Ishikawa (cell line): ENCODE data around the gene POU2F1.

ENCODE experiments used
- CEBPB ChIP-seq: IDR thresholded peaks from 2 replicates; pipeline ENCODE4 v1.6.1; 2012
- CREB1 ChIP-seq: IDR thresholded peaks from 2 replicates; pipeline ENCODE4 v1.6.1; 2012; ENCODE audit warnings: low read depth
- EGR1 ChIP-seq: IDR thresholded peaks from 2 replicates; pipeline ENCODE4 v1.6.1; 2012
- EP300 ChIP-seq: IDR thresholded peaks from 2 replicates; pipeline ENCODE4 v1.6.1; 2012; ENCODE audit warnings: borderline replicate concordance
- FOXM1 ChIP-seq: IDR thresholded peaks from 2 replicates; pipeline ENCODE4 v1.6.1; 2012; ENCODE audit warnings: low read depth, borderline replicate concordance
- NFIC ChIP-seq: IDR thresholded peaks from 2 replicates; pipeline ENCODE4 v1.6.1; 2012
- RAD21 ChIP-seq: IDR thresholded peaks from 2 replicates; pipeline ENCODE4 v1.6.1; 2012; ENCODE audit warnings: low read depth
- TAF1 ChIP-seq: IDR thresholded peaks from 2 replicates; pipeline ENCODE4 v1.6.1; 2012; ENCODE audit warnings: low read depth, mild to moderate bottlenecking
- TCF12 ChIP-seq: IDR thresholded peaks from 2 replicates; pipeline ENCODE4 v1.6.1; 2012; ENCODE audit warnings: low read depth
- TEAD4 ChIP-seq: IDR thresholded peaks from 2 replicates; pipeline ENCODE4 v1.6.1; 2012
- YY1 ChIP-seq: IDR thresholded peaks from 2 replicates; pipeline ENCODE4 v1.6.1; 2012; ENCODE audit warnings: low read depth
- ZBTB7A ChIP-seq: IDR thresholded peaks from 2 replicates; pipeline ENCODE4 v1.6.1; 2012; ENCODE audit warnings: low read depth
- TF ChIP-seq, protein P1 (sequence below): IDR thresholded peaks from 2 replicates; pipeline ENCODE4 v1.6.1; 2012
- TF ChIP-seq, protein P2 (sequence below): IDR thresholded peaks from 2 replicates; pipeline ENCODE4 v1.6.1; 2012
- TF ChIP-seq, protein P3 (sequence below): IDR thresholded peaks from 2 replicates; pipeline ENCODE4 v1.6.1; 2012; ENCODE audit warnings: low read depth, mild to moderate bottlenecking

Gene POU2F1

GRCh38 chr1:167328306-167328815 lies 107.7 kb downstream of the POU2F1 start:
- TF ChIP-seq EGR1 (no peak), TAF1 (no peak), EP300 (no peak), CREB1 (no peak), ZBTB7A (no peak), CEBPB (no peak), TCF12 (no peak), NFIC (no peak), RAD21 (no peak)
- TF ChIP-seq, protein P1, sequence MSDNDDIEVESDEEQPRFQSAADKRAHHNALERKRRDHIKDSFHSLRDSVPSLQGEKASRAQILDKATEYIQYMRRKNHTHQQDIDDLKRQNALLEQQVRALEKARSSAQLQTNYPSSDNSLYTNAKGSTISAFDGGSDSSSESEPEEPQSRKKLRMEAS = no peak
- TF ChIP-seq, protein P2, sequence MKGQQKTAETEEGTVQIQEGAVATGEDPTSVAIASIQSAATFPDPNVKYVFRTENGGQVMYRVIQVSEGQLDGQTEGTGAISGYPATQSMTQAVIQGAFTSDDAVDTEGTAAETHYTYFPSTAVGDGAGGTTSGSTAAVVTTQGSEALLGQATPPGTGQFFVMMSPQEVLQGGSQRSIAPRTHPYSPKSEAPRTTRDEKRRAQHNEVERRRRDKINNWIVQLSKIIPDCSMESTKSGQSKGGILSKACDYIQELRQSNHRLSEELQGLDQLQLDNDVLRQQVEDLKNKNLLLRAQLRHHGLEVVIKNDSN = no peak

DNA sequence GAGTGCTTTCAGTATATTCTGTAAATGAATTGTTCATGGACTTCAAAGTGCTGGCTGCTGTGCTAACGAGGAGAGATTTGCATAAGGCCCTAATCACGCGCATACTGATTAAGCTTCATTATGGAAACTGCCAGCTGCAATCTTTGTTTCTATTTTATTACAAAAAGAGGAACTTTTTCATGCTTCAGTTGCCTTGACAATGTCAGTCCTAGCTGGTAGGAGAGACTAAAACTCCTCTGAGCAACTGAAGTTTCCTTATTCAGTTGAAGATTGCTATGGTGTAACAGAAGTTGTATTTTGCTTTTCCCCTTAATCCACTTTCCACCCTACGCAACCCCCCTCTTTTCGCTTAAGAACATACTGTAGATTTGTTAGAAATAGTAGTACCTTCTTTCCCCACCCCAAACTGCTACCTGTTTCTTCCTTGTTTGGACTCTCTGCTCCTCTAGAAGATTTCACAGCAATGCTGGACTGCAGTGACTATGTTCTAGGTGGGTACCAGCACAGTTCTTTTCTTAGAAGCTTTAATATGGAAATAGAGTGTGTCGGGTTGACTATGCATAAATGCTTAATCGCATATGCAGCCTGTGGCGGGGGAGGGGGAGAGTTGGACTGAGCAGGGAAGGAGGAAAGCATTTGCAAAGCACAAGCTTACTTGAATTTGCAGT lies 108.3 kb downstream of the POU2F1 start:
- no peak for TF ChIP-seq ZBTB7A
- TF ChIP-seq, protein P2 = no peak
- TF ChIP-seq YY1 = no peak
- no peak for TF ChIP-seq FOXM1
- no peak for TF ChIP-seq CREB1
- TF ChIP-seq RAD21 = no peak
- TF ChIP-seq CEBPB = no peak
- no peak for TF ChIP-seq NFIC
- TF ChIP-seq TAF1 = no peak
- TF ChIP-seq, protein P3, sequence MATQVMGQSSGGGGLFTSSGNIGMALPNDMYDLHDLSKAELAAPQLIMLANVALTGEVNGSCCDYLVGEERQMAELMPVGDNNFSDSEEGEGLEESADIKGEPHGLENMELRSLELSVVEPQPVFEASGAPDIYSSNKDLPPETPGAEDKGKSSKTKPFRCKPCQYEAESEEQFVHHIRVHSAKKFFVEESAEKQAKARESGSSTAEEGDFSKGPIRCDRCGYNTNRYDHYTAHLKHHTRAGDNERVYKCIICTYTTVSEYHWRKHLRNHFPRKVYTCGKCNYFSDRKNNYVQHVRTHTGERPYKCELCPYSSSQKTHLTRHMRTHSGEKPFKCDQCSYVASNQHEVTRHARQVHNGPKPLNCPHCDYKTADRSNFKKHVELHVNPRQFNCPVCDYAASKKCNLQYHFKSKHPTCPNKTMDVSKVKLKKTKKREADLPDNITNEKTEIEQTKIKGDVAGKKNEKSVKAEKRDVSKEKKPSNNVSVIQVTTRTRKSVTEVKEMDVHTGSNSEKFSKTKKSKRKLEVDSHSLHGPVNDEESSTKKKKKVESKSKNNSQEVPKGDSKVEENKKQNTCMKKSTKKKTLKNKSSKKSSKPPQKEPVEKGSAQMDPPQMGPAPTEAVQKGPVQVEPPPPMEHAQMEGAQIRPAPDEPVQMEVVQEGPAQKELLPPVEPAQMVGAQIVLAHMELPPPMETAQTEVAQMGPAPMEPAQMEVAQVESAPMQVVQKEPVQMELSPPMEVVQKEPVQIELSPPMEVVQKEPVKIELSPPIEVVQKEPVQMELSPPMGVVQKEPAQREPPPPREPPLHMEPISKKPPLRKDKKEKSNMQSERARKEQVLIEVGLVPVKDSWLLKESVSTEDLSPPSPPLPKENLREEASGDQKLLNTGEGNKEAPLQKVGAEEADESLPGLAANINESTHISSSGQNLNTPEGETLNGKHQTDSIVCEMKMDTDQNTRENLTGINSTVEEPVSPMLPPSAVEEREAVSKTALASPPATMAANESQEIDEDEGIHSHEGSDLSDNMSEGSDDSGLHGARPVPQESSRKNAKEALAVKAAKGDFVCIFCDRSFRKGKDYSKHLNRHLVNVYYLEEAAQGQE = no peak
- TF ChIP-seq, protein P1 = no peak

DNA sequence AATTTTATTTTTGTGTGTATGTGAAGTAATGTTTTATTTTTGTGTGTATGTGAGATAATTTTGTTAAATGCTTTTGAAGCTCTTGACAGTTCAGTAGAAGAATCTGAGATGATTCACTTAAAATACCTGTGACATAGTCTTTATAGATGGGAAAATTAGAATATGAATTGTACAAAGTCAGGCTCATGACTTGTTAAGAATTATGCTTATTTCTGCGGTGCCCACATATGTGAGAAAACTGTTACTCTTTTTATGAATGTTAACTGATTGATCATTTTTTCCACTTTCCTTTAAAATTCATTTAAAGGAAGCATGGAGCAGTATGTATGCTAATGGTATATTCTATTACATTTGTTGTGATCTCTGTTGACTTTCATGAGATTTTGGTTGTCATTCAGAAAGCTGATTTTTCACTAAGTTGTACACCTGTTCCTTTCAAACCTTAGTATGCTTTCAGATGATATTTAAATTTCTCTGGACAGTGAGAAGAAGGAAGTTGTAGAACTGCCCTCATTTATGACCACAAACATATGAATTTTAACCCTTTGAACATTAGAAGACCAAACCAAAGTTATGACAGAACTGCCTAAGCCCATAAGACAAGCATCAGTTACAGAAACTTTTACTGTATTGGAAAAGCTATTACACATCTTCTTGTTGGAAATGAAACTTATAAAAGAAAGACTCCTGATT lies 110.1 kb downstream of the POU2F1 start:
- TF ChIP-seq, protein P1 = no peak
- TF ChIP-seq TCF12 = no peak
- no peak for TF ChIP-seq CREB1
- no peak for TF ChIP-seq TEAD4

DNA sequence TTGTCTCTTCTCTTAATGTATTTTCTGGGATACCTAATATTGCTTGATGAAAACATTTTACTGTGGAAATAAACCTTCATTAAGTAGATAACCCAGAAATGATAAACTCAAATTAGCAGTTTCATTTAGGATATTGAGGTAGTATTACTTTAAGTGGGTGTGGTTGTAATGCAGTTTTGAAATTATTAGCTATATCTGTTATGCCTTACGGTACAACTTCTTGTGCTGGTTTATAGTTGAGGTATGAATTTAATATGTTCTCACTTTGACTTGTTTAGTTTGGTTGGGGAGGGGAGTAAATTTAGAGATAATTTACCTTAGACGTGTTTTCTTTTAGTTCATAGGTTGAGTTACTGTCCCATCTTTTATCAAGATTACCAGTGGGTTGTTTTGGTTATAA lies 111.0 kb downstream of the POU2F1 start:
- TF ChIP-seq, protein P3 = no peak
- no peak for TF ChIP-seq FOXM1
- no peak for TF ChIP-seq TAF1
- no peak for TF ChIP-seq EP300
- TF ChIP-seq, protein P2 = no peak
- no peak for TF ChIP-seq CREB1
- no peak for TF ChIP-seq YY1

GRCh38 chr1:167332503-167332902 lies 111.8 kb downstream of the POU2F1 start:
- TF ChIP-seq CEBPB (no peak), YY1 (no peak), CREB1 (no peak), ZBTB7A (no peak)
- TF ChIP-seq, protein P1 = no peak
- TF ChIP-seq, protein P2 = no peak
